Lower leg skin (tissue), 3 donors: Measurements from ENCODE around the gene RBM47.

Experiments used
- POLR2A ChIP-seq, 2 donors: fragments of 450-650 bp; IDR thresholded peaks; one replicate each; pipeline ENCODE4 v1.6.1; 2016 to 2017; ENCODE audit warnings: antibody characterized with exemption in 2 of 2, mild to moderate bottlenecking in 1 of 2, moderate library complexity in 1 of 2
- TF ChIP-seq, protein P1 (sequence below), 3 donors: fragments of 450-650 bp; IDR thresholded peaks; one replicate each; pipeline ENCODE4 v1.5.1; 2016; ENCODE audit warnings: antibody characterized with exemption in 3 of 3, mild to moderate bottlenecking in 3 of 3, moderate library complexity in 2 of 3

DNA sequence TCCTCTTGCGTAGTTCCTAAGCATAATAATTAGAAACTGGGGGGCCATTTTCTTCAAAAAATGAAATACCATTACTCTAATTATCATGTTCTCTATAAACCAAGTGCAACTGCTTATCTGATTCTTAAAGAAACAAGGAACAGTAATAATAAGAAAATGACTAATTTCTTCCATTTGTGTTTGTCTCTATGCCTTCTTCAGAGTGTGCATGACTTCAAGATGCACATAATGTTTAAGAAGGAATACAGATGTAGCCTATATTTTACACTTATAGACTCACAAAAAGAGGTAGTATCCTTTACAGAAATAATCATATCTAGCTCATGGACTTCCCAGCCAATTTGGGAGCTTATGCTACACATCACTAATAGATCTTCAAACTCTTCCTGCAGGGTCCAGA lies 162.9 kb downstream of the RBM47 start:
- no peak for TF ChIP-seq POLR2A (IDR thresholded peaks at IDR 0.05)
- TF ChIP-seq, protein P1, sequence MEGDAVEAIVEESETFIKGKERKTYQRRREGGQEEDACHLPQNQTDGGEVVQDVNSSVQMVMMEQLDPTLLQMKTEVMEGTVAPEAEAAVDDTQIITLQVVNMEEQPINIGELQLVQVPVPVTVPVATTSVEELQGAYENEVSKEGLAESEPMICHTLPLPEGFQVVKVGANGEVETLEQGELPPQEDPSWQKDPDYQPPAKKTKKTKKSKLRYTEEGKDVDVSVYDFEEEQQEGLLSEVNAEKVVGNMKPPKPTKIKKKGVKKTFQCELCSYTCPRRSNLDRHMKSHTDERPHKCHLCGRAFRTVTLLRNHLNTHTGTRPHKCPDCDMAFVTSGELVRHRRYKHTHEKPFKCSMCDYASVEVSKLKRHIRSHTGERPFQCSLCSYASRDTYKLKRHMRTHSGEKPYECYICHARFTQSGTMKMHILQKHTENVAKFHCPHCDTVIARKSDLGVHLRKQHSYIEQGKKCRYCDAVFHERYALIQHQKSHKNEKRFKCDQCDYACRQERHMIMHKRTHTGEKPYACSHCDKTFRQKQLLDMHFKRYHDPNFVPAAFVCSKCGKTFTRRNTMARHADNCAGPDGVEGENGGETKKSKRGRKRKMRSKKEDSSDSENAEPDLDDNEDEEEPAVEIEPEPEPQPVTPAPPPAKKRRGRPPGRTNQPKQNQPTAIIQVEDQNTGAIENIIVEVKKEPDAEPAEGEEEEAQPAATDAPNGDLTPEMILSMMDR (IDR thresholded peaks at IDR 0.05): no peak
